Measurements from ENCODE around the gene FIG4.
A peak's percentile ranks its signal among the peaks of the same experiment; 100 is the strongest.
"Not testable (repeated sequence)": the region's sequence is repeated elsewhere in the genome, so short reads cannot be mapped to it uniquely, and the experiment has no call there.

The FIG4 gene

DNA sequence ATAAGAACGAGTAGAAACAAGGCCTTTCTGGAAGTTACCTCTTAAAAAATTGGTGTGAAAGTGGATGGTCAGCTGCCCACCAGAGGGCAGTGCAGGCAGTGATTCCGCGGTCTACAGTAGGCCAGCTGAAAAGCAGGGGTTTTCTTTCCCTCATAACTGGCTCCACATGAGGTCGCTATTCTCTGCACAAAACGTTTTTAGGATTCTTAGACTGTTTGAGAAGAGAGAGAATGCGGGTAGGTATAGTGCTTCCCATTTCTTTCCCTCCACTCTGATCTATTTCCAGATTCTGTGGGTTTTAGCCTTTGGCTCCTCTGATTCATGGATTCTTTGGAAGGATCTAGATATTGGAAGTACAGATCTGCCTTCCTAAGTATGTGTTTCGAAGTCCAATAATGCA lies 14.2 kb downstream of the FIG4 start:
- DNase-seq = peak; percentile 64

DNA sequence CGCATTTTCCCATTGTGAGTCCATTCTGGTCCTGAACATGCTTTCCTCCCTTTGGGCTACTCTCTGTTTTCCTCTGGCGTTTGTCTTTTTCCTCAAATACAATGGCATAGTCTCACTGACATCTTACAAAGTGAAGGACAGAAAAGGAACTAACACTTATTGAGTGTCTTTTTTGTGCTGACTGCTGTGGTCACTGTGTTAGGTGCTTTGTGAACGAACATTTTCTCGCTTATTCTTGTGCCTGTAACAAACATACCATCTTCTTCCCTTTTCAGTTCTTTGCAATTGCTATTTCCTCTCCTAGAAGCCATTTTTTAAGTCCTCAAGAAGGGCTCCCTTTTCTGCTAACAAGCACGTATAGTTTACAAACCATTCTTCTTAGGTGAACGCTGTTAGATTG lies 15.4 kb downstream of the FIG4 start:
- no peak for DNase-seq

DNA sequence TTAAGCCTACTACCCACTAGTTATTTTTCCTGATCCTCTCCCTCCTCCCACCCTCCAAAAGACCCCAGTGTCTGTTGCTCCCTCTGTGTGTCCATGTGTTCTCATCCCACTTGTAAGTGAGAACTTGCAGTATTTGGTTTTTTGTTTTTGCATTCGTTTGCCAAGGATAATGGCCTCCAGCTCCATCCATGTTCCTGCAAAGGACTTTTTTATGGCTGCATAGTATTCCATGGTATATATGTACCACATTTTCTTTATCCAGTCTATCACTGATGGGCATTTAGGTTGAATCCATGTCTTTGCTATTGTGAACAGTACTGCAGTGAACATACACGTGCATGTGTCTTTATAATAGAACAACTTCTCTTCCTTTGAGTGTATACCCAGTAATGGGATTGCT lies 17.0 kb downstream of the FIG4 start:
- DNase-seq = not testable (repeated sequence)

DNA sequence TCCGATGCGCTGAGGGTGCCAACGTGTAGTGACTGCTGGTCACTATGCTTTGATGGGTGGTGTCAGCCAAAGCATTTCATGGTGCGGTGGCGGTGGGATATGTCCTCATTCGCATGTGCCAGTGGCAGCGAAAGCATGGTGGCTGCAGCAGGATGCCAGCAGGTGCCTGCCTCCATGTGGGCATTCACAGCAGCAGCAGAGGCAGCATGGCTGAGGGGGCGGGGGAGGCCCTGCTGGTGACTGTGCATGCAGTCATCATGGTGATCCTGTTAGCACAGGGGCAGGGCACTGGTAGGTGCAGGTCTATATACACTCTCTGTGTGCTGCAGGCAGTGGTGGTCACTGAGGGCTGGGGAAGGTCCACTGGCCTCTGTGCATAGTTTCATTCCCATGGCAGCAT lies 22.0 kb downstream of the FIG4 start:
- DNase-seq = no peak

DNA sequence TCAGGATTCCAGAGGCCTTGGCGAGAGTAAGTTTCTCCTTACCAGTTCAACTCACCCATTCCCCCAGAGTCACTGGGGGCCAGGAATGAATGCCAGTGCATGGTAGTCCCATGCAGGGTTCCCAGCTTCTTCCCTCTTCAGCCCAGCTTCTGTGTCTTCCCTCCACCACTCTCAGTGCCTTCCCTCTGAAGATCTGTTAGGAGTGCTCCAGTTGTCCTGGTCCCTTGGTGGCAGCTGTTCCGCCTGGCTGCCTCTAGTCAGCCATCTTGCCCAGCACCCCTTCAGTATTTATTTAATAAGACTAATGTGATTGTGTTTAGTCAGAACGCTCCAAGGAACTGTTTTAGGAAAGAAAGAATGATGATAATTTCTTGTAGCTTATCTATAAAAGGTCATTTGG lies 23.1 kb downstream of the FIG4 start:
- no peak for DNase-seq

DNA sequence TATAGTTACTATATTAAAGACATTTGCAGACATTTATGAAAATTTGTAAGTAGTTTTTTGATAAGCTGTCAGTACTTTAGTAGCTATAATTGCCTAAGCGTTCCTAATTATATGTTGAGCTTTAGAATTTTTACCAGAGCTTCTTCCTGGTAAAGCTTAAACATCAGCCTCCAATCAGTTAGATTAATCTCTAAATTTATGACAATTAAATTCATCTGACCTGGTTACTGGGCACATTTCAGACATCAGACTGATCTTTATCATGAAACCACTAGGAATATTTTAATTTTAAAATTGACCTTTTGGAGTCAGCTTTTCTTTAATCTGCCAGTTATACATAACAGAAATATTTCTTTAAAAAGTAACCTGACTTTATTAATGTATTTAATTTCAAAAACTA lies 23.5 kb downstream of the FIG4 start:
- DNase-seq = no peak

DNA sequence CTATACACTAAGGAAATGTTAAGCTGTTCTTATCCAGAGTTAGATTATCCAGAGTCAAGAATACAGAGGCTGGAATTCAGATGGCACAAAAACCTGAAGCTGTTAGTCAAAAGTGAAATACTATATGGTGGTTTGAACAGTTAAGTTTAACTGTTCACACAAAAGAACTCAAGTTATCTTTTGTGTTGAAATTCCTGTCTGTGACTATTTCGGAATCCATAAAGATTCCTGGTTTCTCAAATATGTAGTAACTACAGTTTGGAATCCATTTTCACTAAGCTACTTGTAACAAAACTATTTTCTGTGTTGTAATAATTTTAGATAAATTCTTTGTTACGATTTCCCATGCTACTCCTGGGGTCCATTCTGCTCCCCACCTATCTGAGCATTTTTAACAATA lies 24.5 kb downstream of the FIG4 start:
- DNase-seq = no peak

DNA sequence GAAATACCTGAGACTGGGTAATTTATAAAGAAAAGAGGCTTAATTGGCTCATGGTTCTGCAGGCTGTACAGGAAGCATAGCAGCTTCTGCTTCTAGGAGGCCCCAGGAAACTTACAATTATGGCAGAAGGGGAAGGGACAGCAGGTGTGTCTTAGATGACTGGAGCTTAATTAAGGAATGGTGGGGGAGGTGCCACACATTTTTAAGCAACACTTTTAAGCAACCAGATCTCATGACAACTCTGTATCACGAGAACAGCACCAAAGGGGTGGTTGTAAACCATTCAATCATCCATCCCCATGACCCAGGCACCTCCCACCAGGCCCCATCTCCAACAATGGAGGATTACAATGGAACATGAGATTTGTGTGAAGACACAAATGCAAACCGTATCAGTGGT lies 26.9 kb downstream of the FIG4 start:
- no peak for DNase-seq

DNA sequence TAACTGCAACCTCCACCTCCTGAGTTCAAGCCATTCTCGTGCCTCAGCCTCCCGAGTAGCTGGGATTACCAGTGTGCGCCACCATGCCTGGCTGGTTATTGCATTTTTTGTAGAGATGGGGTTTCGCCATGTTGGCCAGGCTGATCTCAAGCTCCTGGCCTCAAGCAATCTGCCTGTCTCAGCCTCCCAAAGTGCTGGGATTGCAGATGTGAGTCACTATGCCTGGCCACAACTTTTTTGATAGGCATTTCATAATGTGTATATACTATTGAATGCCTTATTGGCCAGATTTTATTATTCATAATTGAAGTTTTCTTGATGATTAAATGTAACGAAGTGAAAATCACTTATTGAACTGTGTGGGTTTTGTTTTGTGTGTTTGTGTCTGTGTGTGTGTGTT lies 27.9 kb downstream of the FIG4 start:
- DNase-seq = no peak

DNA sequence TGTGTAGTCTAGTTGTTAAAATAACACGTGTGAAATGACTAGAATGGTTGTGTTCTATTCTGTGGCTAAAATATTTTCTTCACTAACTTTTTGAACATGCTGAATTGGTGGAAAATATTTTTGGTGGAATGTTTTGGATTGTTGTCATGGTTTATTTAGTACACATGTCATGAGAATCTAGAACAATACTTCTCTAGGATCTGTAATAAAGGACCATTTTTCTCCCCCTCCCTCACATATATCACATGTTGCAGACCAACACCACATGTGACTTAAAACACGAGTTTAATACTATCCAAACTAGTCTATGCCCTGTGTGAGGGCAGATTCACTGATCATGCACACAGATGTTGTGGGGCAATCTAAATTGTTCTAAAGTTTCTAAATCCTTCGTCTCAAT lies 29.2 kb downstream of the FIG4 start:
- DNase-seq = no peak

DNA sequence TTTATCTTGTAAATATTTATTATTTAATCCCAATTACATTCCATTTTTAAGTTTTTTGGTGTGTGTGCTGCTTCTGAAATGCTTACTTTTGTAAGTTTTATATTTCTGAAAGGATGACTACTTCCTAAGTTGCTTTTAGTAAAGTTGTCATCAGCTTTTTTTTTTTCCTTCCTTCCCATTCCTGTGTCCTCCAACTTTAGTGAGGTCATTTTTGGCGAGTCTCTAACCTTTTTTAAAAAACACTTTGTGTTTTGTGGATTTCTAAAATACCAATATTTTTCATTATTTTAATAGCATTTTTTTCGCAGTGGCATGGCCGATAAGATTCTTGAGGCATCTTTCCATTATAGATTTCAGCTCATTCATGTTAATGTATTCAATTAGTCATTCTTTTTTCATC lies 30.9 kb downstream of the FIG4 start:
- DNase-seq = no peak

DNA sequence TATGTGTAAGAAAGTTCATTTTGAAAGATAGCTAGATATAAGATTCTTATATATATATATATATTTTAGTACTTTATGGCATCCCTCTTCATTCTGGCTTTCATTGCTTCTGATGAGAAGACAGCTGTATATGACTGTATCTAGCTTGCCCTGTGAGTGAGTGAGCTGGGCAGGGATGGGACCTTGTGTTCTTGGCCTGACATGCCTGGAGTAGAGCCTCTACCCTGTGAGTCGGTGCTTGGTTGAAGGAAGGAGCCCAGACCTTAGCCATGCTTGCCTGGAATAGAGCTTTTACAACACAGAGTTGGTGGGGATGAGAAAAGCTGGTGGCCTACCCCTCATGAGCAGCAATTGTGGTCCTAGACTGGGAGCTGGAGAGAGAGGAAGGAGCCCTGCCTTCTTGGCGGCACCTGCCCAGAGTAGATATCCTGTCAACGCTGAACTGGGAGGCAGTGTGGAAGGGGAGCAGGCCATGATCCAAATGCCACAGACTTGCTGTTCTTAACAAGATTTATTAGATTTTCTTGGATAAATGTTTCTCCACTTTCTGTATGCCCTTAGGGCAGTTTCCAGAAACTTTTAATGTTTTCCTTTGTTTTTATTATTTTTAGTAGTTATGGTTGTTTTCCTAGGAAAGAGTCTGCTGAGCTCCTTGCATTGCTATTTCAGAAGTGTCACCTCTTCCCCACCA lies 31.6 kb downstream of the FIG4 start:
- no peak for DNase-seq

DNA sequence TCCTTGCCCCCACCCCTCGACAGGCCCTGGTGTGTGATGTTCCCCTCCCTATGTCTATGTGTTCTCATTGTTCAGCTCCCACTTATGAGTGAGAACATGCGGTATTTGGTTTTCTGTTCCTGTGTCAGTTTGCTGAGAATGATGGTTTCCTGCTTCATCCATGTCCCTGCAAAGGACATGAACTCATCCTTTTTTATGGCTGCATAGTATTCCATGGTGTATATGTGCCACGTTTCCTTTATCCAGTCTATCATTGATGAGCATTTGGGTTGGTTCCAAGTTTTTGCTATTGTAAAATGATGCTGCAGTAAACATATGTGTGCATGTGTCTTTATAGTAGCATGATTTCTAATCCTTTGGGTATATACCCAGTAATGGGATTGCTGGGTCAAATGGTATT lies 34.2 kb downstream of the FIG4 start:
- DNase-seq = not testable (repeated sequence)

DNA sequence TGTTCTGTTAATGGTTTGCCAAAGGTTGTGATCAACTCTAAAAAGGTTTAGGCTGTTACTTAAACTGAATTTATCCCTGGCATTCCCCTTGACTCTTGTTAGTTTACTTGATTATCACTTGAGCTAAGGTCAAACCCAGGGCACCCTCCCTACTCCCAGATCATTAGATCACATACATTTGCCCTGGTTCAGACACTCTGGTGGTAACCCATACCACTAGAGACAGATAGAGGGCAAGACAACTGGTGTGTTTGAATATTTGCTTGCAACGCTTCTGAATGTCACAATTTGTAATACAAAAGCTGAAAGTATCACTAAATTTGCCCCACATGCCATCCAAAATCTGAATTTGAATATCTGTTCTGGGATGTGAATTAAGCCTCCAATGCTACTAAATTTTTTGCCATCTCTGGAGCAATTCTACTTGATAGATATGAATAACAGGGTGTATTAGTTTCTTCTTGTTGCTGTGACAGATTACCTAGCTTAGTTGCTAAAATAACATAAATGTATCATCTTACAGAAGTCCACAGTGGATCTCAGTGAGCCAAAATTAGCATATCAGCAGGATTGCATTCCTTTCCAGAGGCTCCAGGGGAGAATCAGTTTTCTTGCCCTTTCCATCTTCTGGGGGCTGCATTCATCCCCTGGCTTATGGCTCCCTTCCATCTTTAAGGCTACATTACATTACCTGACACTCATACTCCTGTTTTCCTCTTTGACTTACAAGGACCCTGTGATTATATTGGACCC lies 45.4 kb downstream of the FIG4 start:
- DNase-seq = no peak

DNA sequence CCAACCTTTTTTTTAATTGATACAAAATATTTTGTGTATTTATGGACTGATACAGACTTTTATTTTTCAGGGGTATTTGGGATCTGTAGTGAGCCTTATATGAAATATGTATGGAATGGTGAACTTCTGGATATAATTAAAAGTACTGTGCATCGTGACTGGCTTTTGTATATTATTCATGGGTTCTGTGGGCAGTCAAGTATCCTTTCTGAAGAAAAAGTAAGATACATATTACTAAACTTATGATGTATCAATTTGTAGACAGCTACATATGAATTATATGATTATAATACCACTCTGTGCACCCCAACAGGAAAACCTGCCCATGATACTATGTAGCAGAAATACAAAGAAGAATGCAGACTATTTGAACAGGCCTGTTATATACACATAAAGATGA lies 47.2 kb downstream of the FIG4 start:
- no peak for DNase-seq

DNA sequence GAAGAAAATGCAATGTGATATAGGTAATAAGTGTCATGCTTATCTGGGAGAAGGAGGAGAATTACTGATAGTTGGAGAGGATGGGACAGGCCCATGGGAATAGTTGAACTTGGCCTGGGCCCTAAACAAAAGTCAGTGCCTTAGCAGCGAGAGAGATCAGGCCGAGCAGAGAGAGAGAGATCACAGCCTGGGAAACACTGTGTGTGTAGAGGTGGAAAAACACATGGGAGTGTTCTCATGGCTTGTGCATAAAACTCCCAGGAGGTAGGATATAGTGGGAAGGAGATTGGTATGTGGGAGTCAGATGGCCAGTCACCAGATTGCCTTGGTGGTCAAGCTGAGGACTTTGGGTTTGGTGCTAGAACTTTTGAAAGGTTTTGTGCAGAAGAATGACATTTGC lies 47.6 kb downstream of the FIG4 start:
- no peak for DNase-seq

DNA sequence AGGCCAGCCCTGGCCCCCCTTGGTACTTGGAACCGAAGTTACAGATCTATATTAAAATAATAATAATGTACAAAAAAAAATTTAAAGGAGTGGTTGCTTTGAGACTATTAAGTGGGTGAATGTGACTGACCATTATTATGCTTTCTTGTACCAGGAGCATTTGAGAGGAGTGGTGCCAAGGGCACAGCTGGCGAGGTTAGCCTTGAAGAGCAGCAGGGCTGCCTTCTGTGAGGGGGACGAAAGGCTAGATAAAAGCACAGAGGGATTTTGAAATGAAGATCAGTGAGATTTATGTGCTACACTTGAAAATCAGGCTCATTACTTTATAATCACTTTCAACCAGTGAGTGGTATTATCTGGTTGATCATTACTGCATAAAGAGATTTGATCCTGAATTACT lies 48.6 kb downstream of the FIG4 start:
- DNase-seq = no peak

DNA sequence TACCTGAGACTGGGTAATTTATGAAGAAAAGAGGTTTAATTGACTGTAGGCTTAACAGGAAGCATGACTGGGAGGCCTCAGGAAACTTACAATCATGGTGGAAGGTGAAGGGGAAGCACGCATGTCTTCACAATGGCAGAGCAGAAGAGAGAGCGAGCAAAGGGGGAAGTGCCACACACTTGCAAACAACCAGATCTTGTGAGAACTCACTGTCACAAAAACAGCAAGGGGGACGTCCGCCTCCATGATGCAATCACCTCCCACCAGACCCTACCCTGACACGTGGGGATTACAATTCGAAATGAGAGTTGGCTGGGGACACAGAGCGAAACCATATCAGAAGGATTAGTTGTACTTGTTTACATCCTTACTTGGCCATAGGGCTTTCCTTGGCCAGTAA lies 49.7 kb downstream of the FIG4 start:
- DNase-seq = no peak

DNA sequence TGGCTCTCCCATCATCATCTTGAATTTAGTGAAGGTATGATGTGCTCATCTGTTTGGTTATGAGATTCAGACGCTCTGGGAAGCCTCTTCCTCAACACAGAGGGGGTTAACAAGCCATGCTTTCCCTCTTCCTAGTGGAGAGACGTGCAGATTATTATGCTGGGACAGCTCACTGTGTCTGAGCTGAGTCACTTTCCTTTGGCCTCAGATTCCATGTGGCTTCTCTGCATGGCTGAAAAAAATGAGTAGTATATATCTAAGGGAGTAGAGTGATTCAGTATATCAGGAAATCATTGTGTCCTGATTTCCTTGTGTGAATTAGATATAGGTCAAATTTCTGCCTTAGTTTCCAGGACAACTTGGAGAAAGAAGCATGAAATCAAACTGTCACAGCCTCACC lies 52.6 kb downstream of the FIG4 start:
- DNase-seq = no peak

DNA sequence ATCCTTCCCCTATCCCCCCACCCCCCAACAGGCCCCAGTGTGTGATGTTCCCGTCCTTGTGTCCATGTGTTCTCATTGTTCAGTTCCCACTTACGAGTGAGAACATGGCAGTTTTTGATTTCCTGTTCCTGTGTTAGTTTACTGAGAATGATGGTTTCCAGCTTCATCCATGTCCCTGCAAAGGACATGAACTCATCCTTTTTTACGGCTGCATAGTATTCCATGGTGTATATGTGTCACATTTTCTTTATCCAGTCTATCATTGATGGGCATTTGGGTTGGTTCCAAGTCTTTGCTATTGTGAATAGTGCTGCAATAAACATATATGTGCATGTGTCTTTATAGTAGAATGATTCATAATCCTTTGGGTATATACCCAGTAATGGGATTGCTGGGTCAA lies 53.7 kb downstream of the FIG4 start:
- not testable (repeated sequence) for DNase-seq

DNA sequence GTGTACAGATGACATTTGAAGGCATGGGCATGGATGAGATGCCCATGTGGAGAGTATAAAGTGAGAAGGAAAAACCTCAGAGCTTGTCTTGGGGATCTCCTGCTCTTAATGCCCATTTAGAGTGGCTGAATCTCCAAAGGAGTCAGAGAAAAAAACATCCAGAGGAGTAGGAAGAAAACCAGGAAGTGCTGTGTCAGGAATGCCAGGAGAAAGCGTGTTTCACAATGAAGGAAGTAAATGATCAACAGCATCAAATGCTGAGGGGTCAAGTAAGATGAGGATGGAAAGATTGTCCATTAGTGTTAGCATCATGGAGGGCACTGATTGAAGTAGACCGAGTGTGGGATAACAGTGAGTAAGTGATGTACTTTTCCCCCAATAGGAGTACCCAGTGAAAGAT lies 56.1 kb downstream of the FIG4 start:
- no peak for DNase-seq

DNA sequence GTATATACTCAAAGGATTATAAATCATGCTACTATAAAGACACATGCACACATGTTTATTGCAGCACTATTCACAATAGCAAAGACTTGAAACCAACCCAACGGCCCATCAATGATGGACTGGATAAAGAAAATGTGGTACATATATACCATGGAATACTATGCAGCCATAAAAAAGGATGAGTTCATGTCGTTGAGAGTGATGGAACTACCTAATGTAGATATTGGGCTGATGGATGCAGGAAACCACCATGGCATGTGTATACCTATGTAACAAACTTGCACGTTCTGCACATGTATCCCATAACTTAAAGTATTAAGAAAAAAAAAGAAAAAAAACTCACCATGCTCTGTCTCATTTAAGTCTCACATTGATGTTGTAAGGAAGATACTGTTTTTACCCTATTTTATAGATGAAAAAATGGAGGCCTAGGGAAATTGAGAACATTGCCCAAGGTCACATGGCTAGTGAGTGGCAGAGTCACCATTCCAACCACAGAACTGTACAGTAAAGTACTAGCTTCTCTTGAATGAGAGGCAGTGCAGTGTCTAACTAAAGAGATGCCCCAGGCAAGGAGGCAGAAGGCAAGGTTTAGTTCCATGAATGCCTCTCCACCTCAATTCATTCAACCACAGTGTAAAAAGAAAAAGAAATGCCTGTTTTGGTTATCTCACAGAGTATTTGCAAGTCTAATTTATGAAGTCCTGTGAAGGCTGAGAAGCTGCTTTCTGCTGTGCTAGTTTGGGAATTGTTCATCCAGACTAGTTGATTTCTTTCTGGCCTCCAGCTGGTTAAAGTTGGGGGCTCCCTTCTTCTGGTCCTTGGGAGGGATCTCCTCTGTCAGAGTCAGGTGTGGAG lies 68.2 kb downstream of the FIG4 start:
- no peak for DNase-seq

DNA sequence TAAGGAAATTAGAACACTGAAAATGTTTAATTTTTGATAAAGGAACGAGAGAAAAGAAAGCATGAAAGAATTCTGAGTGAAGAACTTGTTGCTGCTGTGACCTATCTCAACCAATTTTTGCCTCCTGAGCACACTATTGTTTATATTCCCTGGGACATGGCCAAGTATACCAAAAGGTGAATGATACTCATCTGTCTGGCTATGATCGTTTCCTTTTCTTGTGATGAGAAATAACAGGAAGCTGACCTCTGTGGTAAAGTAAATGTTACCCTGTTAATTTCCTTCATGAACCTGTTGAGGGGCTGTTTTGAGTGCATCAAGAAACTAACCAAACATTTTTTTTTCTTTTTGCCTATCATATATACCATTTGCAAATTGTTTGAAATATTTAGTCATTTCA lies 69.1 kb downstream of the FIG4 start:
- no peak for DNase-seq

DNA sequence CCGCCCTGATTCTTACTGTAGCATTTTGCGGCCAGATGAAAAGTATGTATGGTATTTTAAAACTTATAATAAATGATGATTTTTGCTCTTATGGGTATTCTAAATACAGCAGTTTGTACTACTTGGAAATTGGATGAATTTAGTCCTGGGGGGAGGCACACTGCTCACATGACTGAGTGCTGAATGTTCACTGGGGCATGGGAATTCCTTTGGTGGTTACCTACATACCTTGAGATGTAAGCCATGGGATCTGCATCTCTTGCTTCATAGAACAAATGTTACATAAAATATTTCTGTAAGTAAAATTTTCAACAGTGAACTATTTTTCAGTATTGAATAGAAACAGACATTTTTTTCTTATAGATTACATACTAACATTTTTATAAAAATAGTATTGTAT lies 71.1 kb downstream of the FIG4 start:
- no peak for DNase-seq

Data from stimulated activated naive CD4-positive, alpha-beta T cell treated with Interleukin-2 at 50 U/mL for 16 hours (primary cell).